IMR-90 (cell line): ENCODE data around the gene A4GALT. TPM values are rescaled to one million over a fixed set of nuclear protein-coding genes. Genes with fewer than 3 reads are reported as not detected.
A peak's percentile ranks its signal among the peaks of the same experiment; 100 is the strongest.

Experiments
- ATAC-seq: fragments of 200-7000 bp; cut with Tn5 transposase; 2 replicates; pipeline ENCODE4 v1.9.1; 2020; ENCODE audit warnings: low read depth, mild to moderate bottlenecking, moderate library complexity
- BruUV-seq: library from RNA; stranded (reverse); fragments of 400-500 nt; replicated peaks from 2 replicates; lab custom pipeline; 2021; lab: Mats Ljungman, UMichigan
- CTCF ChIA-PET: fragments of 300-600 bp; formaldehyde crosslinking; extraction: SDS; loops from one replicate; lab custom pipeline; 2021; ENCODE audit warnings: antibody characterized with exemption; lab: Yijun Ruan, JAX
- POLR2A ChIA-PET: fragments of 300-600 bp; sonication (Branson Sonifier 250); formaldehyde crosslinking; loops from one replicate; lab custom pipeline; 2022; ENCODE audit warnings: antibody characterized with exemption; ENCODE audit not compliant: unreplicated experiment; lab: Charles Lee
- DNase-seq: peaks from one replicate; pipeline ENCODE4 v3.0.0; 2013
- H2AFZ ChIP-seq: replicated peaks from 2 replicates; pipeline ENCODE3; 2013; ENCODE audit warnings: low read length, mild to moderate bottlenecking; ENCODE audit not compliant: poor library complexity
- H2AK5ac ChIP-seq: 2 replicates; pipeline ENCODE4 v1.6.1; 2013; ENCODE audit warnings: low read depth, low read length, inconsistent platforms
- H2AK9ac ChIP-seq: replicated peaks from 2 replicates; pipeline ENCODE3; 2013; ENCODE audit warnings: mild to moderate bottlenecking, low read depth, low read length, moderate library complexity; ENCODE audit not compliant: poor library complexity
- H2BK120ac ChIP-seq: 2 replicates; pipeline ENCODE4 v1.6.1; 2013; ENCODE audit warnings: low read depth, low read length, inconsistent platforms
- H2BK15ac ChIP-seq: 3 replicates; pipeline ENCODE4 v1.6.1; 2013; ENCODE audit warnings: low read depth, low read length, inconsistent platforms
- H2BK20ac ChIP-seq: 2 replicates; pipeline ENCODE4 v1.6.1; 2013; ENCODE audit warnings: low read depth, mild to moderate bottlenecking, inconsistent platforms, low read length, moderate library complexity
- H2BK5ac ChIP-seq: 2 replicates; pipeline ENCODE4 v1.6.1; 2013; ENCODE audit warnings: mild to moderate bottlenecking, low read depth, low read length, inconsistent platforms; ENCODE audit not compliant: poor library complexity, severe bottlenecking
- H3K14ac ChIP-seq: replicated peaks from 2 replicates; pipeline ENCODE4 v1.6.1; 2013; ENCODE audit warnings: low read depth, low read length, inconsistent platforms
- H3K18ac ChIP-seq: 2 replicates; pipeline ENCODE4 v1.6.1; 2013; ENCODE audit warnings: low read depth, low read length, control low read depth
- H3K23ac ChIP-seq: 2 replicates; pipeline ENCODE4 v1.6.1; 2013; ENCODE audit warnings: low read depth, low read length, inconsistent platforms
- H3K27ac ChIP-seq: 2 replicates; pipeline ENCODE4 v1.5.1; 2013; ENCODE audit warnings: mild to moderate bottlenecking, control low read depth, low read length; ENCODE audit not compliant: insufficient read depth
- H3K27me3 ChIP-seq: 2 replicates; pipeline ENCODE4 v1.6.1; 2013; ENCODE audit warnings: low read length; ENCODE audit not compliant: control insufficient read depth, insufficient read depth
- H3K36me3 ChIP-seq: 2 replicates; pipeline ENCODE4 v1.6.1; 2013; ENCODE audit warnings: low read length, mixed read lengths; ENCODE audit not compliant: control insufficient read depth, insufficient read depth
- H3K4ac ChIP-seq: 2 replicates; pipeline ENCODE4 v1.6.1; 2013; ENCODE audit warnings: low read depth, low read length, inconsistent platforms
- H3K4me1 ChIP-seq: 2 replicates; pipeline ENCODE4 v1.6.1; 2013; ENCODE audit warnings: low read length, mixed read lengths; ENCODE audit not compliant: control insufficient read depth, insufficient read depth
- H3K4me2 ChIP-seq: 2 replicates; pipeline ENCODE4 v1.6.1; 2013; ENCODE audit warnings: low read depth, mild to moderate bottlenecking, control low read depth, low read length, moderate library complexity
- H3K4me3 ChIP-seq: 2 replicates; pipeline ENCODE4 v1.5.1; 2013; ENCODE audit warnings: low read depth, mild to moderate bottlenecking, control low read depth, low read length, moderate library complexity; ENCODE audit not compliant: insufficient read depth
- H3K56ac ChIP-seq: 2 replicates; pipeline ENCODE4 v1.6.1; 2013; ENCODE audit warnings: low read length, inconsistent platforms; ENCODE audit not compliant: insufficient read depth; ENCODE audit errors: extremely low read depth
- H3K79me1 ChIP-seq, 2 experiments: 2 replicates each; pipeline ENCODE4 v1.6.1; 2013; ENCODE audit warnings: low read length in 2 of 2, inconsistent platforms in 1 of 2, low read depth in 1 of 2
- H3K9ac ChIP-seq: 2 replicates; pipeline ENCODE4 v1.6.1; 2013; ENCODE audit warnings: low read depth, low read length, control low read depth
- H3K9me1 ChIP-seq: 2 replicates; pipeline ENCODE4 v1.6.1; 2013; ENCODE audit warnings: low read length, inconsistent platforms; ENCODE audit not compliant: insufficient read depth
- H3K9me3 ChIP-seq: 2 replicates; pipeline ENCODE4 v1.6.1; 2013; ENCODE audit warnings: low read length; ENCODE audit not compliant: control insufficient read depth, insufficient read depth
- H4K20me1 ChIP-seq: 2 replicates; pipeline ENCODE4 v1.6.1; 2013; ENCODE audit warnings: low read length, inconsistent platforms; ENCODE audit not compliant: insufficient read depth
- H4K5ac ChIP-seq: 2 replicates; pipeline ENCODE4 v1.6.1; 2013; ENCODE audit warnings: mild to moderate bottlenecking, low read depth, low read length, control low read depth
- H4K8ac ChIP-seq, 2 experiments: 2 replicates each; pipeline ENCODE4 v1.6.1; 2013; ENCODE audit warnings: low read depth in 2 of 2, low read length in 2 of 2, control low read depth in 1 of 2, inconsistent platforms in 1 of 2
- H4K91ac ChIP-seq: 2 replicates; pipeline ENCODE4 v1.6.1; 2013; ENCODE audit warnings: low read depth, low read length, inconsistent platforms; ENCODE audit not compliant: insufficient read depth
- BHLHE40 ChIP-seq: fragments of 150-350 bp; IDR thresholded peaks from 2 replicates; pipeline ENCODE4 v1.6.1; 2016; ENCODE audit warnings: mild to moderate bottlenecking, low read depth, low read length
- CEBPB ChIP-seq: IDR thresholded peaks from 2 replicates; pipeline ENCODE4 v1.6.1; 2012; ENCODE audit warnings: low read depth, low read length, improper control_type of control experiment
- CTCF ChIP-seq: conservative IDR thresholded peaks from 2 replicates; pipeline ENCODE4 v1.5.1; 2012; ENCODE audit warnings: mild to moderate bottlenecking, low read depth, low read length, improper control_type of control experiment
- MAFK ChIP-seq: IDR thresholded peaks from 2 replicates; pipeline ENCODE4 v1.6.1; 2012; ENCODE audit warnings: low read depth, low read length, improper control_type of control experiment
- MAZ ChIP-seq: IDR thresholded peaks from 2 replicates; pipeline ENCODE4 v1.6.1; 2012; ENCODE audit warnings: low read depth, mild to moderate bottlenecking, low read length, improper control_type of control experiment, moderate library complexity, borderline replicate concordance
- MXI1 ChIP-seq: IDR thresholded peaks from 2 replicates; pipeline ENCODE4 v1.6.1; 2012; ENCODE audit warnings: low read depth, mild to moderate bottlenecking, low read length, moderate library complexity, borderline replicate concordance
- POLR2A ChIP-seq: IDR thresholded peaks from 2 replicates; pipeline ENCODE4 v1.6.1; 2012; ENCODE audit warnings: mild to moderate bottlenecking, low read depth, low read length
- RAD21 ChIP-seq: IDR thresholded peaks from 2 replicates; pipeline ENCODE4 v1.6.1; 2012; ENCODE audit warnings: low read length, improper control_type of control experiment
- SMC3 ChIP-seq: fragments of 150-350 bp; IDR thresholded peaks from 2 replicates; pipeline ENCODE4 v1.6.1; 2016; ENCODE audit warnings: low read depth, mild to moderate bottlenecking, antibody characterized with exemption, low read length, moderate library complexity
- WGBS, 2 experiments: methylation state at CpG; one replicate each; pipeline versions ENCODE4 v1.1.5 to v1.1.7; 2013; ENCODE audit warnings: missing lambda C conversion rate in 2 of 2; ENCODE audit not compliant: insufficient read length in 1 of 2; ENCODE audit errors: extremely low coverage in 2 of 2; 5-methylcytosine and 5-hydroxymethylcytosine counted together
- dilution Hi-C: fragments of 300-500 bp; cut with HindIII; formaldehyde crosslinking; loops from one replicate; pipeline ENCODE4 v1.14.3; 2018; ENCODE audit warnings: low sequenced_read_pairs; ENCODE audit not compliant: unreplicated experiment
- in situ Hi-C: fragments of 300-500 bp; cut with MboI; formaldehyde crosslinking; loops from 3 replicates; pipeline ENCODE4 v1.14.3; 2019; ENCODE audit warnings: low sequenced_read_pairs, inconsistent platforms, mixed read lengths
- intact Hi-C: fragments of 100-400 bp; cut with micrococcal nuclease; formaldehyde crosslinking; loops from 2 replicates; pipeline ENCODE4 v1.10.0; 2022
- polyA plus RNA-seq, 3 experiments: library from polyadenylated mRNA; depleted of rRNA; stranded (reverse); fragments of >200 nt; gene quantifications; 2 replicates each; pipeline ENCODE4 v1.2.3, GENCODE V29; 2012; ENCODE audit warnings: low replicate concordance in 1 of 3
- total RNA-seq: library from RNA; depleted of rRNA; stranded (reverse); fragments of >200 nt; gene quantifications from 2 replicates; pipeline ENCODE4 v1.2.3, GENCODE V29; 2012

A4GALT gene
- total and polyA plus RNA-seq, 2 of the 4 experiments (the other 2 are of a cell fraction): 1.6 to 6.1 TPM

DNA sequence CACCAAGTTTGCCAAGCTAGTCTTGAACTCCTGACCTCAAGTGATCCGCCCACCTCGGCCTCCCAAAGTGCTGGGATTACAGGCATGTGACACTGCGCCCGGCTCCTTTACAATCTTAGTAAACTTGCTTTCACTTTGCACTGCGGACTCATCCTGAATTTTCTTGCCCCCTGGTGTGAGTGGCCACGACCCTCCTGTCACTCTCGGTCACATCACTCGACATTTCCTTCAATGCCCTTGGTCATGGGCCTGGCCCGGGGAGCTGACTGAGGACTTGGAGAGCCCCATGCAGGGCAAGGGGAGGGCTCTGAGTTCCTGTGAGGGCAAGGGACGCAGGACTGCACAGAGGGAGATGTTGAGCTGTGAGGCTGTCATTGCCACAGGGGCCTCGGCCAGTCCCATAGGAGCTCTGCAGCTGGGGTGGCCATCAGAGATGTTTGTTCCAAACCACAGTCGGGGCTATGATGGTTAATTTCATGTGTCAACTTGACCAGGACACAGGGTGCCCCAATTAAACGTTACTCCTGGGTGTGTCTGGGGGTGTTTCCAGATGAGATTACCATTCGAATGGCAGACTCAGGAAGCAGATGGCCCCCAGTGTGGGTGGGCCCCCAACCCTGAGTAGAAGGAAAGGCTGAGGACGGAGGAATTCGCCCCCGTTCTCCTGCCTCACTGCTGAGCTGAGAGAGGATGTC, 21.2 kb downstream of the A4GALT start:
- peaks cover 12% of the 10 kb centered on the region for H3K4me1 ChIP-seq
- dilution Hi-C loops: no loop called here
- no peak overlapping the region for H3K9ac ChIP-seq
- no peak overlapping the region for H3K4me2 ChIP-seq
- no peak for TF ChIP-seq BHLHE40
- no peak for TF ChIP-seq SMC3
- TF ChIP-seq MXI1: no peak
- TF ChIP-seq RAD21: no peak
- no peak for TF ChIP-seq POLR2A
- TF ChIP-seq CEBPB: no peak
- TF ChIP-seq MAFK: no peak
- TF ChIP-seq CTCF: no peak
- TF ChIP-seq MAZ: no peak
- ATAC-seq (no peak; the same call in 1 of the 2 replicates), DNase-seq (no peak)
- POLR2A ChIA-PET: no interaction called here
- H4K5ac ChIP-seq: no peak overlapping the region
- H2BK120ac ChIP-seq: peak overlapping the region; percentile 14; the same call in 1 of the 2 replicates
- no TSS peak for BruUV-seq
- H2BK5ac ChIP-seq: no peak overlapping the region
- no peak overlapping the region for H3K27ac ChIP-seq
- H3K23ac ChIP-seq: no peak overlapping the region
- H3K4me3 ChIP-seq: no peak overlapping the region
- intact Hi-C loops: no loop called here
- no peak overlapping the region; the same call in 1 of the 2 replicates for H3K14ac ChIP-seq
- peaks cover 27 to 60% of the 10 kb centered on the region in 2 experiments for H3K79me1 ChIP-seq
- CTCF ChIA-PET: no interaction called here
- H4K8ac ChIP-seq: no peak overlapping the region
- H4K91ac ChIP-seq: no peak overlapping the region
- H3K4ac ChIP-seq: peak overlapping the region; percentile 27
- no peaks in the 10 kb centered on the region for H3K27me3 ChIP-seq
- H4K20me1 ChIP-seq: peaks cover 12% of the 10 kb centered on the region
- peak overlapping the region; percentile 37 for H2AK5ac ChIP-seq
- H3K36me3 ChIP-seq: peaks cover 8% of the 10 kb centered on the region
- H2AK9ac ChIP-seq: peak overlapping the region; percentile 45
- H3K56ac ChIP-seq: no peak overlapping the region
- H2BK20ac ChIP-seq: no peak overlapping the region
- peaks cover 17% of the 10 kb centered on the region for H3K9me1 ChIP-seq
- H3K18ac ChIP-seq: no peak overlapping the region
- 80% methylated on average over 13 of the region's 17 CpGs; no CpG with 5 or more reads in 1 of the 2 experiments for WGBS, 2 experiments
- in situ Hi-C loops: no loop called here
- H2BK15ac ChIP-seq: no peak overlapping the region; the same call in 2 of the 3 replicates
- no peaks in the 10 kb centered on the region for H3K9me3 ChIP-seq
- H2AFZ ChIP-seq: peak overlapping the region; percentile 8
